HepG2 (cell line): ENCODE results near the gene NEDD4L. TPM values are rescaled to one million over a fixed set of nuclear protein-coding genes. Genes with fewer than 3 reads are reported as not detected.
A peak's percentile ranks its signal among the peaks of the same experiment; 100 is the strongest.

ENCODE experiments used
- BRD4 ChIP-seq: sonication (generic); formaldehyde crosslinking; IDR thresholded peaks from 2 replicates; pipeline ENCODE4 v1.4.0; 2020; ENCODE audit warnings: missing genetic modification reagents
- EED ChIP-seq: sonication (generic); formaldehyde crosslinking; IDR thresholded peaks from 2 replicates; pipeline ENCODE4 v1.5.0; 2020; ENCODE audit warnings: mild to moderate bottlenecking, missing genetic modification reagents
- EZH2 ChIP-seq: conservative IDR thresholded peaks from 2 replicates; pipeline ENCODE4 v1.6.1; 2012; ENCODE audit warnings: mild to moderate bottlenecking, low read depth, low read length, moderate library complexity
- HCFC1 ChIP-seq: fragments of 150-350 bp; IDR thresholded peaks from 2 replicates; pipeline ENCODE4 v1.6.1; 2014; ENCODE audit warnings: low read depth, low read length
- MBNL3 ChIP-seq: fragments of 250-450 bp; sonication (Bioruptor Pico); conservative IDR thresholded peaks from 2 replicates; pipeline ENCODE4 v1.8.0; 2022; ENCODE audit warnings: mild to moderate bottlenecking, inconsistent platforms
- MLX ChIP-seq: IDR thresholded peaks from 2 replicates; pipeline ENCODE4 v1.6.1; 2016
- POGZ ChIP-seq: sonication (generic); formaldehyde crosslinking; IDR thresholded peaks from 2 replicates; pipeline ENCODE4 v1.4.0; 2020; ENCODE audit warnings: mild to moderate bottlenecking, missing genetic modification reagents
- RAD51 ChIP-seq: fragments of 450-650 bp; IDR thresholded peaks from 2 replicates; pipeline ENCODE4 v1.6.1; 2016; ENCODE audit warnings: borderline replicate concordance
- RARA ChIP-seq: IDR thresholded peaks from 2 replicates; pipeline ENCODE4 v1.6.1; 2016; ENCODE audit warnings: missing genetic modification reagents, missing compliant biosample characterization
- REXO4 ChIP-seq: sonication (generic); formaldehyde crosslinking; IDR thresholded peaks from 2 replicates; pipeline ENCODE4 v1.8.0; 2022; ENCODE audit warnings: missing genetic modification reagents, mild to moderate bottlenecking, borderline replicate concordance
- SETDB1 ChIP-seq: sonication (generic); formaldehyde crosslinking; IDR thresholded peaks from 2 replicates; pipeline ENCODE4 v1.5.1; 2020; ENCODE audit warnings: missing genetic modification reagents, mild to moderate bottlenecking, borderline replicate concordance
- SMAD3 ChIP-seq: sonication (generic); formaldehyde crosslinking; IDR thresholded peaks from 2 replicates; pipeline ENCODE4 v1.4.0; 2020; ENCODE audit warnings: missing genetic modification reagents
- SRY ChIP-seq: sonication (generic); formaldehyde crosslinking; IDR thresholded peaks from 2 replicates; pipeline ENCODE4 v1.8.0; 2022; ENCODE audit warnings: mild to moderate bottlenecking, missing genetic modification reagents
- STAT5B ChIP-seq: sonication (generic); formaldehyde crosslinking; IDR thresholded peaks from 2 replicates; pipeline ENCODE4 v1.4.0; 2020; ENCODE audit warnings: missing genetic modification reagents
- TBL1XR1 ChIP-seq: fragments of 150-350 bp; IDR thresholded peaks from 2 replicates; pipeline ENCODE4 v1.6.1; 2014; ENCODE audit warnings: borderline replicate concordance, low read length; ENCODE audit not compliant: partially characterized antibody
- ZBTB3 ChIP-seq: sonication (generic); formaldehyde crosslinking; IDR thresholded peaks from 2 replicates; pipeline ENCODE4 v1.4.0; 2020; ENCODE audit warnings: low read depth, mild to moderate bottlenecking, moderate library complexity, missing genetic modification reagents, borderline replicate concordance
- ZGPAT ChIP-seq: IDR thresholded peaks from 2 replicates; pipeline ENCODE4 v1.6.1; 2016; ENCODE audit warnings: mild to moderate bottlenecking
- ZNF160 ChIP-seq: sonication (generic); formaldehyde crosslinking; IDR thresholded peaks from 2 replicates; pipeline ENCODE4 v1.8.0; 2022; ENCODE audit warnings: mild to moderate bottlenecking, inconsistent platforms, missing genetic modification reagents
- ZNF234 ChIP-seq: sonication (generic); formaldehyde crosslinking; conservative IDR thresholded peaks from 2 replicates; pipeline ENCODE4 v1.5.1; 2020; ENCODE audit warnings: mild to moderate bottlenecking, missing genetic modification reagents
- ZNF331 ChIP-seq: sonication (generic); formaldehyde crosslinking; IDR thresholded peaks from 2 replicates; pipeline ENCODE4 v1.4.0; 2020; ENCODE audit warnings: missing genetic modification reagents
- ZNF337 ChIP-seq: sonication (generic); formaldehyde crosslinking; IDR thresholded peaks from 2 replicates; pipeline ENCODE4 v1.5.1; 2020; ENCODE audit warnings: missing genetic modification reagents, low read depth, mild to moderate bottlenecking, borderline replicate concordance
- ZNF382 ChIP-seq: sonication (generic); formaldehyde crosslinking; IDR thresholded peaks from 2 replicates; pipeline ENCODE4 v1.5.0; 2020; ENCODE audit warnings: missing genetic modification reagents, mild to moderate bottlenecking, borderline replicate concordance
- ZNF570 ChIP-seq: sonication (generic); formaldehyde crosslinking; IDR thresholded peaks from 2 replicates; pipeline ENCODE4 v1.4.0; 2020; ENCODE audit warnings: mild to moderate bottlenecking, missing genetic modification reagents, borderline replicate concordance
- ZNF672 ChIP-seq: sonication (generic); formaldehyde crosslinking; IDR thresholded peaks from 2 replicates; pipeline ENCODE4 v1.8.1; 2022; ENCODE audit warnings: missing genetic modification reagents
- ZNF749 ChIP-seq: sonication (generic); formaldehyde crosslinking; IDR thresholded peaks from 2 replicates; pipeline ENCODE4 v1.8.0; 2022; ENCODE audit warnings: mild to moderate bottlenecking, missing genetic modification reagents, moderate library complexity, borderline replicate concordance
- ZNF776 ChIP-seq: sonication (generic); formaldehyde crosslinking; IDR thresholded peaks from 2 replicates; pipeline ENCODE4 v1.4.0; 2020; ENCODE audit warnings: mild to moderate bottlenecking, missing genetic modification reagents
- ZNF784 ChIP-seq: sonication (generic); formaldehyde crosslinking; IDR thresholded peaks from 2 replicates; pipeline ENCODE4 v1.5.1; 2020; ENCODE audit warnings: missing genetic modification reagents, mild to moderate bottlenecking, borderline replicate concordance
- ZNF841 ChIP-seq: sonication (generic); formaldehyde crosslinking; IDR thresholded peaks from 2 replicates; pipeline ENCODE4 v1.8.1; 2023; ENCODE audit warnings: missing genetic modification reagents, borderline replicate concordance
- polyA plus RNA-seq, 8 experiments: library from polyadenylated mRNA; depleted of rRNA in 3 of 8; stranded (reverse) in 7 of 8; unstranded in 1 of 8; fragments of >200 nt; fragmentation: Illumina TruSeq in 4 of 8; extraction: Trizol in 4 of 8; gene quantifications; 2 replicates each; pipeline versions ENCODE4 v1.2.1 to v1.2.3, GENCODE V29; 2011 to 2016; ENCODE audit warnings: low read depth in 4 of 8, missing spikeins in 1 of 8, mixed read lengths in 1 of 8; ENCODE audit not compliant: insufficient read depth in 1 of 8
- total RNA-seq, 5 experiments: library from RNA; depleted of rRNA; stranded (reverse); fragments of >200 nt; fragmentation: Illumina TruSeq; extraction: Trizol; gene quantifications; 2 replicates each; pipeline ENCODE4 v1.2.3, GENCODE V29; 2016; ENCODE audit warnings: low read depth in 1 of 5

Gene NEDD4L
- total and polyA plus RNA-seq, 2 of the 13 experiments (the other 11 are each of a cell fraction or from before 2014, with no cell fraction given) = 168 to 390 TPM

- TF ChIP-seq ZNF749 (CRISPR knock-in tag) = peak; percentile 71; the same call in 1 of the 2 replicates
- no peak for TF ChIP-seq SRY (CRISPR knock-in tag)
- TF ChIP-seq RAD51 = no peak
- TF ChIP-seq ZNF570 (CRISPR knock-in tag) = no peak
- no peak for TF ChIP-seq STAT5B
- no peak for TF ChIP-seq MBNL3 (CRISPR knock-in tag)
- peak; percentile 100 for TF ChIP-seq BRD4 (CRISPR knock-in tag)
- TF ChIP-seq POGZ = peak; percentile 91
- peak; percentile 85 for TF ChIP-seq ZGPAT (CRISPR knock-in tag)
- TF ChIP-seq ZNF337 (CRISPR knock-in tag) = peak; percentile 86; the same call in 1 of the 2 replicates
- peak; percentile 90; the same call in 1 of the 2 replicates for TF ChIP-seq ZNF776 (CRISPR knock-in tag)
- TF ChIP-seq SETDB1 (CRISPR knock-in tag) = no peak
- peak; percentile 71; the same call in 1 of the 2 replicates for TF ChIP-seq ZNF234 (CRISPR knock-in tag)
- TF ChIP-seq ZNF672 (CRISPR knock-in tag) = no peak
- TF ChIP-seq EZH2 = no peak
- TF ChIP-seq ZBTB3 (CRISPR knock-in tag) = peak; percentile 20; the same call in 1 of the 2 replicates
- 0 out of 2 replicates have a peak, but pooled peaks have one; percentile 25 for TF ChIP-seq SMAD3 (CRISPR knock-in tag)
- no peak for TF ChIP-seq ZNF841 (CRISPR knock-in tag)
- TF ChIP-seq ZNF784 (CRISPR knock-in tag) = peak; percentile 82; the same call in 1 of the 2 replicates
- no peak for TF ChIP-seq TBL1XR1
- no peak for TF ChIP-seq REXO4 (CRISPR knock-in tag)
- TF ChIP-seq ZNF382 (CRISPR knock-in tag) = no peak
- TF ChIP-seq EED (CRISPR knock-in tag) = no peak
- TF ChIP-seq ZNF160 (CRISPR knock-in tag) = peak; percentile 60; the same call in 1 of the 2 replicates
- peak; percentile 97 for TF ChIP-seq MLX (CRISPR knock-in tag)
- TF ChIP-seq HCFC1 = no peak
- peak; percentile 99 for TF ChIP-seq RARA (CRISPR knock-in tag)
- peak; percentile 56; the same call in 1 of the 2 replicates for TF ChIP-seq ZNF331 (CRISPR knock-in tag)
These were observed 359.1 kb downstream of the NEDD4L start (continued) for GRCh38 chr18:58402951-58403702.
